Karpas-422 (cell line): ENCODE results near the gene TMEM138. TPM values are rescaled to one million over a fixed set of nuclear protein-coding genes. Genes with fewer than 3 reads are reported as not detected.

Experiments used
- DNase-seq: peaks from one replicate; pipeline ENCODE4 v3.0.0-alpha.2; 2015
- H2AFZ ChIP-seq: fragments of 200-600 bp; sonication (generic); 2 replicates; pipeline ENCODE4 v1.6.1; 2014; ENCODE audit warnings: antibody characterized with exemption, low read length, mixed read lengths
- H3K27ac ChIP-seq: fragments of 200-600 bp; sonication (generic); 2 replicates; pipeline ENCODE4 v1.5.1; 2014; ENCODE audit warnings: mild to moderate bottlenecking, low read length, moderate library complexity
- H3K27me3 ChIP-seq: fragments of 200-600 bp; sonication (generic); 2 replicates; pipeline ENCODE4 v1.6.1; 2014; ENCODE audit warnings: low read length, mixed read lengths
- H3K36me3 ChIP-seq: fragments of 200-600 bp; sonication (generic); 2 replicates; pipeline ENCODE4 v1.6.1; 2014; ENCODE audit warnings: low read length, mixed read lengths; ENCODE audit not compliant: insufficient read depth
- H3K4me1 ChIP-seq: fragments of 200-600 bp; sonication (generic); 2 replicates; pipeline ENCODE4 v1.6.1; 2014; ENCODE audit warnings: mild to moderate bottlenecking, low read length, mixed read lengths
- H3K4me2 ChIP-seq: fragments of 200-600 bp; sonication (generic); 2 replicates; pipeline ENCODE4 v1.6.1; 2014; ENCODE audit warnings: low read length, low read depth, mild to moderate bottlenecking; ENCODE audit not compliant: poor library complexity, severe bottlenecking
- H3K4me3 ChIP-seq: fragments of 200-600 bp; sonication (generic); 2 replicates; pipeline ENCODE4 v1.5.1; 2014; ENCODE audit warnings: mild to moderate bottlenecking, antibody characterized with exemption, low read length, mixed read lengths
- H3K79me2 ChIP-seq: fragments of 200-600 bp; sonication (generic); 2 replicates; pipeline ENCODE4 v1.6.1; 2014; ENCODE audit warnings: mild to moderate bottlenecking, low read length, mixed read lengths
- H3K9ac ChIP-seq: fragments of 200-600 bp; sonication (generic); 2 replicates; pipeline ENCODE4 v1.6.0; 2014; ENCODE audit warnings: low read length
- H3K9me2 ChIP-seq: fragments of 200-600 bp; sonication (generic), shearing (Covaris generic); replicated peaks from 2 replicates; pipeline ENCODE4 v1.6.0; 2014; ENCODE audit warnings: mild to moderate bottlenecking, low read length, moderate library complexity; ENCODE audit not compliant: insufficient read depth
- H3K9me3 ChIP-seq: fragments of 300-700, 200-600 bp; sonication (generic); 2 replicates; pipeline ENCODE4 v1.6.1; 2014; ENCODE audit warnings: low read length, mixed read lengths
- H4K20me1 ChIP-seq: fragments of 200-600 bp; sonication (generic); 2 replicates; pipeline ENCODE4 v1.6.1; 2014; ENCODE audit warnings: mild to moderate bottlenecking, antibody characterized with exemption, low read length, low read depth; ENCODE audit not compliant: insufficient read depth
- total RNA-seq: library from RNA; depleted of rRNA; stranded (reverse); fragments of >200 nt; shearing (Covaris generic); gene quantifications from 2 replicates; pipeline ENCODE4 v1.2.3, GENCODE V29; 2014; ENCODE audit warnings: low replicate concordance

The TMEM138 gene
- total RNA-seq, 1 experiment from 2014 or later, result 70.3 TPM

- Histone ChIP-seq H3K79me2 (no peaks in the 10 kb centered on the region), H3K27me3 (no peaks in the 10 kb centered on the region), H3K9ac (no peak overlapping the region), H3K36me3 (peaks cover 11% of the 10 kb centered on the region; the same call in 1 of the 2 replicates), H3K9me3 (no peaks in the 10 kb centered on the region), H4K20me1 (no peaks in the 10 kb centered on the region), H3K4me2 (no peak overlapping the region), H2AFZ (no peak overlapping the region), H3K4me1 (peaks cover 32% of the 10 kb centered on the region), H3K4me3 (no peak overlapping the region), H3K9me2 (no peaks in the 10 kb centered on the region), H3K27ac (peak overlapping the region; percentile 11)
- DNase-seq, result no peak
These were observed 8.8 kb upstream of the TMEM138 start for GRCh38 chr11:61353131-61354067.

GRCh38 chr11:61354208-61354607, 8.0 kb upstream of the TMEM138 start:
- H3K9ac ChIP-seq, result no peak overlapping the region
- H3K79me2 ChIP-seq, result no peaks in the 10 kb centered on the region
- no peak overlapping the region for H3K27ac ChIP-seq
- H3K9me3 ChIP-seq, result no peaks in the 10 kb centered on the region
- H3K4me3 ChIP-seq, result no peak overlapping the region
- no peak for DNase-seq
- H3K27me3 ChIP-seq, result no peaks in the 10 kb centered on the region
- H3K36me3 ChIP-seq, result peaks cover 11% of the 10 kb centered on the region; the same call in 1 of the 2 replicates
- H4K20me1 ChIP-seq, result no peaks in the 10 kb centered on the region
- no peak overlapping the region for H2AFZ ChIP-seq
- H3K9me2 ChIP-seq, result no peaks in the 10 kb centered on the region
- H3K4me1 ChIP-seq, result peaks cover 33% of the 10 kb centered on the region
- no peak overlapping the region for H3K4me2 ChIP-seq

- DNase-seq, result peak; percentile 58
- no peaks in the 10 kb centered on the region for H3K27me3 ChIP-seq
- H2AFZ ChIP-seq, result no peak overlapping the region
- H3K4me2 ChIP-seq, result peak overlapping the region; percentile 61
- peaks cover 10% of the 10 kb centered on the region for H3K79me2 ChIP-seq
- peak overlapping the region; percentile 59 for H3K9ac ChIP-seq
- no peaks in the 10 kb centered on the region for H3K9me3 ChIP-seq
- peak overlapping the region; percentile 92 for H3K27ac ChIP-seq
- H4K20me1 ChIP-seq, result no peaks in the 10 kb centered on the region
- H3K4me3 ChIP-seq, result peak overlapping the region; percentile 47
- H3K4me1 ChIP-seq, result peaks cover 49% of the 10 kb centered on the region
- no peaks in the 10 kb centered on the region for H3K9me2 ChIP-seq
- peaks cover 11% of the 10 kb centered on the region; the same call in 1 of the 2 replicates for H3K36me3 ChIP-seq
These were observed 5.5 kb upstream of the TMEM138 start for GRCh38 chr11:61356706-61357105.

- peak overlapping the region; percentile 47; the same call in 1 of the 2 replicates for H3K4me3 ChIP-seq
- peaks cover 11% of the 10 kb centered on the region; the same call in 1 of the 2 replicates for H3K36me3 ChIP-seq
- peaks cover 49% of the 10 kb centered on the region for H3K4me1 ChIP-seq
- H2AFZ ChIP-seq, result no peak overlapping the region
- no peaks in the 10 kb centered on the region for H3K9me3 ChIP-seq
- no peaks in the 10 kb centered on the region for H4K20me1 ChIP-seq
- DNase-seq, result peak; percentile 92
- no peaks in the 10 kb centered on the region for H3K9me2 ChIP-seq
- peak overlapping the region; percentile 59 for H3K9ac ChIP-seq
- H3K27me3 ChIP-seq, result no peaks in the 10 kb centered on the region
- peaks cover 12% of the 10 kb centered on the region for H3K79me2 ChIP-seq
- peak overlapping the region; percentile 92 for H3K27ac ChIP-seq
- H3K4me2 ChIP-seq, result peak overlapping the region; percentile 61
These were observed 4.8 kb upstream of the TMEM138 start for GRCh38 chr11:61357233-61357893.

GRCh38 chr11:61357894-61358239, 4.3 kb upstream of the TMEM138 start:
- peaks cover 17% of the 10 kb centered on the region for H3K79me2 ChIP-seq
- no peaks in the 10 kb centered on the region for H3K27me3 ChIP-seq
- H3K27ac ChIP-seq, result peak overlapping the region; percentile 92
- peak overlapping the region; percentile 4; the same call in 1 of the 2 replicates for H3K4me3 ChIP-seq
- H3K9me3 ChIP-seq, result no peaks in the 10 kb centered on the region
- H3K4me2 ChIP-seq, result peak overlapping the region; percentile 61
- H3K9ac ChIP-seq, result peak overlapping the region; percentile 59; the same call in 1 of the 2 replicates
- H2AFZ ChIP-seq, result no peak overlapping the region
- H3K9me2 ChIP-seq, result no peaks in the 10 kb centered on the region
- H3K36me3 ChIP-seq, result peaks cover 7% of the 10 kb centered on the region; the same call in 1 of the 2 replicates
- H3K4me1 ChIP-seq, result peaks cover 49% of the 10 kb centered on the region
- no peaks in the 10 kb centered on the region for H4K20me1 ChIP-seq
- DNase-seq, result no peak

- DNase-seq, result no peak
- H3K9ac ChIP-seq, result no peak overlapping the region
- H3K4me2 ChIP-seq, result no peak overlapping the region
- no peaks in the 10 kb centered on the region for H3K9me2 ChIP-seq
- no peaks in the 10 kb centered on the region for H3K9me3 ChIP-seq
- 0 out of 2 replicates have a peak, but pooled peaks cover under 1% of the 10 kb centered on the region for H4K20me1 ChIP-seq
- H3K27ac ChIP-seq, result no peak overlapping the region
- H3K4me3 ChIP-seq, result no peak overlapping the region
- no peak overlapping the region for H2AFZ ChIP-seq
- peaks cover 3% of the 10 kb centered on the region; the same call in 1 of the 2 replicates for H3K36me3 ChIP-seq
- peaks cover 24% of the 10 kb centered on the region for H3K79me2 ChIP-seq
- H3K4me1 ChIP-seq, result peaks cover 55% of the 10 kb centered on the region
- H3K27me3 ChIP-seq, result no peaks in the 10 kb centered on the region
These were observed 3.6 kb upstream of the TMEM138 start for GRCh38 chr11:61358566-61358965.

GRCh38 chr11:61359516-61359915, 2.7 kb upstream of the TMEM138 start:
- H3K36me3 ChIP-seq, result peaks cover 12% of the 10 kb centered on the region
- no peaks in the 10 kb centered on the region for H3K27me3 ChIP-seq
- no peaks in the 10 kb centered on the region for H3K9me3 ChIP-seq
- H3K9me2 ChIP-seq, result no peaks in the 10 kb centered on the region
- peak overlapping the region; percentile 94 for H3K27ac ChIP-seq
- peak overlapping the region; percentile 87; the same call in 1 of the 2 replicates for H3K4me3 ChIP-seq
- H2AFZ ChIP-seq, result no peak overlapping the region
- peaks cover 53% of the 10 kb centered on the region for H3K4me1 ChIP-seq
- H3K9ac ChIP-seq, result peak overlapping the region; percentile 96
- DNase-seq, result no peak
- peak overlapping the region; percentile 94 for H3K4me2 ChIP-seq
- H4K20me1 ChIP-seq, result 0 out of 2 replicates have a peak, but pooled peaks cover 5% of the 10 kb centered on the region
- peaks cover 33% of the 10 kb centered on the region for H3K79me2 ChIP-seq

- Histone ChIP-seq H3K4me3 (peak overlapping the region; percentile 87), H3K27ac (peak overlapping the region; percentile 94), H2AFZ (no peak overlapping the region), H3K4me2 (peak overlapping the region; percentile 94), H3K9ac (peak overlapping the region; percentile 96), H3K4me1 (peaks cover 45% of the 10 kb centered on the region), H3K9me2 (no peaks in the 10 kb centered on the region), H3K27me3 (no peaks in the 10 kb centered on the region), H3K79me2 (peaks cover 37% of the 10 kb centered on the region), H4K20me1 (0 out of 2 replicates have a peak, but pooled peaks cover 5% of the 10 kb centered on the region), H3K9me3 (no peaks in the 10 kb centered on the region), H3K36me3 (peaks cover 14% of the 10 kb centered on the region)
- DNase-seq, result no peak
These were observed 885 bp upstream of the TMEM138 start for GRCh38 chr11:61361237-61361740.
